HK-2 (cell line): ENCODE results near the gene TULP4.
"Not testable (repeated sequence)": the region's sequence is repeated elsewhere in the genome, so short reads cannot be mapped to it uniquely, and the experiment has no call there.

Experiments
- DNase-seq: peaks from one replicate; pipeline ENCODE4 v3.0.0-alpha.2; 2018; ENCODE audit not compliant: unreplicated experiment

The TULP4 gene

DNA sequence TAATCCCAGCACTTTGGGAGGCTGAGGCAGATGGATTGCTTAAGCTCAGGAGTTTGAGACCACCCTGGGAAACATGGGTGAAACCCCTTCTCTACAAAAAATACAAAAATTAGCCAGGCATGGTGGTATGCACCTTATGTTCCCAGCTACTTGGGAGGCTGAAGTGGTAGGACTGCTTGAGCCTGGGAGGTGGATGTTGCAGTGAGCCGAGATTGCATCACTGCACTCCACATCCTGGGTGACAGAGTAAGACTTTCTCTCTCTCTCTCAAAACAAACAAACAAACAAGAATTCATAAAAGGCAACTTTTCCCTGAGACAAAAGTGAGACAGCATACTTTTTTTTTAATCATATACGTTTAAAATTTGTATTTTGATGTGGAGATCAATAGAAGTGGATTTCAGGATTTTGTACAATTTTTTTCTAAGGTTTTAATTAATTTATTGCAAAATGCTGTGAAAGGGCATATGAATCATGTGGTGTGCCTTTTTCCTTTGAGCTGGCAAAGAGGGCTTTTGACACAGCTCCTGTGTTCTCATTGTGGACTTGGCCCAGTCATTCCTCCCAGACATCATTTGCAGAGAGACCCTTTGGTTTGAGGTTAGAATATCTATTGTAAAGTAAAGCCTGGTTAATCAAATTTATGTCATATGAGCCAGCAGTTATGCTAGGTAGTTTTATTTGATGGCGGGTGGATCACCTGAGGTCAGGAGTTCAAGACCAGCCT is 77.1 kb downstream of the TULP4 start:
- DNase-seq = no peak

DNA sequence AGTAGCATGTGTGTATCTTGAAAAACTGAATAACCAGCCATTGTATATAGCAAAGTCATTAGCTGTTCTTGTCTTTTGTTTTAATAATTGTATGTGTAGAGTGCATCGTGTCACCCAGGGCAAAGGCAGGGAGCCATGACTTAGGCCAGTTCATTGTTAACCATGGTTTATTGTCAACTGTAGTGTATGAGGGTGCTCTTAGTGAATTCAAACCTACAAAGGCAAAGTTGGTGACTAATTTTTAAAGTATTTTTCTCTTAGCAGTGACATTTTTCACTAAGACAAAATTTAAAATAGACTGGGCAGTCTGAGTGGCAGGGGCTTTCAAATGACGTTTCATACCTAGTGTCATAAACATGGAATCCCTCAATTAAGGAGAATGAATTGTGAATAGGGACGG is 79.0 kb downstream of the TULP4 start:
- DNase-seq = no peak

DNA sequence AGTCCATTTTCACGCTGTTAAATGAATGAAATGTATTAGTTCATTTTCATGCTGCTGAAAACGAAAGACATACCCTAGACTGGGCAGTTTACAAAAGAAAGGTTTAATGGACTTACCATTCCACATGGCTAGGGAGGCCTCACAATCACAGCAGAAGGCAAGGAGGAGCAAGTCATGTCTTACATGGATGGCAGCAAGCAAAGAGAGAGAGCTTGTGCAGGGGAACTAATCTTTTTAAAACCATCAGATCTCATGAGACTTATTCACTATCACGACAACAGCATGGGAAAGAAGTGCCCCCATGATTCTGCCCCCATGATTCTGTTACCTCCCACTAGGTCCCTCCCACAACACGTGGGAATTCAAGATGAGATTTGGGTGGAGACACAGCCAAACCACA is 79.7 kb downstream of the TULP4 start:
- DNase-seq = not testable (repeated sequence)

DNA sequence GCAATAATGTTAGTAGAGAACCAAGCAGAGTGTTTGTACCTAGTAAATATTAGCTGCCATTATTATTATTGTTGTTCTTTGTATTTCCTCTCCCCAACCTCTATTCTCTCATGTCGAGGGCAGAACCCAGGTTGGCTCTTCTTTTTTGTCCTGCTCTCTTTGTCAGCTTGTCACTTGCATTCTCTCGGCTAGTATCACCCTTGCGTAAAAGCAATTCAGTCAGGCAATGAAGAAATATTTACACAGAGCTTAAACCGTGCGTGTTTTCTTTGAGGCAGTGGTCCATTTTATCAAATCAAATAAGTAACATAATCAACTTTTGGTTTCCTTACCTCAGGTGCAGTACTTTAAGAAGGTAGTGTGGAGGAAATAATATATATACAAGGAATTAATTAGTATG is 83.9 kb downstream of the TULP4 start:
- DNase-seq = no peak

DNA sequence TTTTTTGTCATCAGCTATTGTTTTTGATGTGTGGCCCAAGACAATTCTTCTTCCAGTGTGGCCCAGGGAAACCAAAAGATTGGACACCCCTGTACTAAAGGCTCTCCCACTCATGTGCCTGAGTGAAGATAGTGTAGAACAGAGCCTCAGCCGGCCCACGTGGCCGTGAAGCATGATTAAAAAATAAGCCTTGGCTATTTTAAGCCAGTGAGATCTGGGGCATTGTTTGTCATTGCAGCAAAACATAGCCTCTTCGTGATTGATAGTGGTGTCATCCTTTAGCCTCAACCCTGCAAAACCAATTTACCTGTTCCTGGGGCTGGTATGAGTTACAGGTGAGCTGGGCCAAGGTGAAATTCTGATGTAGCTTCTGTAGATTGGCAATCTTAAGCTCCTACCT is 85.3 kb downstream of the TULP4 start:
- DNase-seq = no peak

DNA sequence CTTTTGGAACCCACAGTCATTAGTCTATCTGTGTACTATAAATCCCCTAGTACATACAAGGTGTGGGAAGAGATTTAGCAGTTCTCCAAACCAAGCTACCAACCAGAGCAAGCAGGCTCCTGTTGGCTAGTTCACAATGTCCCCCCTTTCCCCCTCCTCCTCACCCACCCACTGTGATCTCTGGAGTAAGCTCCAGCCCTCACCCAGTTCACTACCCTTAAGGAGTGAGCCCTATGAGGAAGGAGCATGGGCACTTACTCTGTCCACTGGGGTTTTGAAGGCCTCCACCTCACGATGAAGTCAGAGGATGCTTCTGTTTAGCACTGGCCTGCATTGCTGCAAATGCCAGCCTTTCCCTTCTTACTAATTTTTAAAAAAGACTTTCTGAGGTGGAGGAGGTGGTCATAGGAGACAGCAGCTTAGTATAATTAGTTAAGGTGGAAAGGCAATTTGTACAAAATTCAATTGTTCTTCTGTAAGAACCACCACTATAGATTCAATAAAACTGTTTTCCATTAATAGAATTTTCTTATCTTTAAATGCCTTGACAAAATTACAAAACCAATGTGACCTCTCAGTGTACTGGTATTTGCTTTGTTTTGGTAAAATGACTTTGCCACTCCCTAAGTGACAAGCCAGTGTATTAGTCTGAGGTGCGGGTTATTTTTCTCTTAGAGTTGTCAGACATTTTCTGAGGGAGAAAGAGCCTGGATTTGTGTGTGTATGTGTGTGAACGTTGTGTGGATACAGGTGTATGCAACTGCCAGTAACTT is 86.2 kb downstream of the TULP4 start:
- DNase-seq = no peak

DNA sequence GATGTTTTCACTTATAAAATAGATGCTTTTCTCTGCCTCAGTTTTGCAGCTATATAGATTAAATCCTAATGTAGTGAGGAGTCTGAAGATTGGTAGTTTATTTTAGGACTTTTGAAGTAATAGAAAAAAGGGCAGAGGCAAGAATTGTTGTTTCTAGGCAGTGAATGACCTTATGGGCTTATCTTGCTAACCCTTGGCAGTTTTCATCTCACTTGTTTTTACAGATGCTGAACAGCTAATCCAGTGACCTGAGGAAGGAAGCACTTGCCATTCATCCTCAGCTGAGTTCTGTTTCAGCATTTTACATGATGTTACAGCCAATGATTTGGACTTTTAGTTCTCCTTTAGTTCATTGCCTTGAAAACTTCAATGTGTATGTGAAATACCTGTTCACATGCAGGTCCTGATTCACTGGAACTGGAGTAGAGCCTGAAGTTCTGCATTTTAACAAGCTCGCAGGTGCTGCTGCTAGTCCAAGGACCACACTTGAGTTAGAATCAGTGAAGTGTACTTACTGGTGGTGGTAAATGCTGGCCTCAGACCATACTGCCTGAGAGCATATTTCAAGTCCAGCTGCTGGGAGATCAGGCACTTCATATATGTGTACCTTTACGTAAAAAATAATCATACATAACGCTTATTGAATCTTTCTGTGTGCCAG is 86.9 kb downstream of the TULP4 start:
- DNase-seq = no peak

DNA sequence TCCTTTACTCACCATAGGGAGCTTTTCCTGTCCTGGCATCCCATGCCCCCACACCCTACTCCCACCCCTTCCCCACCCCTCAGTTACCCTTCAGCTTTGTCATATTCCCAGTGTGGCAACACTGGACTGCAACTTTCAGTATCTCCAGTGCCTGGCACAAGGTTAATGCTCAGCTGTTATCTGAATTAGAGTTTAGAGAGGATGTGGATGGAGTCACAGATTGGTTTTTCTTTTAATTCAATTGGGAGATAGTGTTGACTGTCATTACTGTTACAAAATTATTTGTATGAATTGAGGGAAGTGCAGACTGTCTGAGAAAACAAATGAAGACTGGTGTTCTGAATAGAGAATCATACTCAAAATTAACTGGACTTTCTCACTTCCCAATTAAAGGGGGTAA is 89.9 kb downstream of the TULP4 start:
- no peak for DNase-seq

DNA sequence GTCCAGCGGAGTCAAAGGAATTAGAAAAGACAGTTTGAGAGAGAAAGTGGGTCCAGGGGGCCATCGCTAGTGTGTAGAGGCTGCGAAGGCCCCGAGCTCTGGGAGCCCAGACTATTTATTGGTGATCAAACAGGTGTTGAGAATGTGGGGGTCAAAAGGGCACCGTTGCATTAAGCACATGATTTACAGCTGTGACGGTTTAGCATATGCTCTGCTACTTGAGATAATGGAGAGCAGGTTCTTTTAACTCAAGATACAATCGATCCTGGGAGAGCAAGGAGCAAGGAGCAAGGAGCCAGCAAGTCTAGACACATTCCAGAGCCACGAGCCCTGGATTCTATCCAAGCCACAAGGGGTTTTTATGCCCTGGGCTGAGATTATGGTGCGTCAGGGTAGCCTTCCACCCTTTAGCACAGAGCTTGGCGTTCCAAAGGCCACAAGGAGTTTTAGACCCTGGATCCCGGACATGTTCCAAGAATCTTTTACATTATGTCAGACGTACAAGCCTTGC is 93.1 kb downstream of the TULP4 start:
- DNase-seq = peak; percentile 58

DNA sequence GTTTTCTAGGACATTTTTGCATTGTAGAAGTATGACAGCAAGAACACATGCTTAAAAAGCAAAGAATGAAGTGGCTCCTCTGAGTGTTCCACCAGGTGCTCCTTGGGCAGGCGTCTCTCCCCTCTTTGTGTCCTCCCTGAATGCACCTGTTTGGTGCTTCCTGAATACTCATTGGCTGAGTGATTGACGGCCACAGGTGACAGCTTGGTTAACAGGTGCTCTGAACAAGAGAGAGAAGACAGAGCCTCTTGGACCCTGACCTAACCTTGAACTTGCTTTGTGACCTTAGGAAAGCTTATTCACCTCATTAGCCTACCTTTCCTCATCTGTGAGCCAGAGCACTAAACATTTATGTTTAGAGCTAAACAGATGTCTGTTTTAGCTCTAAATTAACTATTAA is 93.7 kb downstream of the TULP4 start:
- no peak for DNase-seq

DNA sequence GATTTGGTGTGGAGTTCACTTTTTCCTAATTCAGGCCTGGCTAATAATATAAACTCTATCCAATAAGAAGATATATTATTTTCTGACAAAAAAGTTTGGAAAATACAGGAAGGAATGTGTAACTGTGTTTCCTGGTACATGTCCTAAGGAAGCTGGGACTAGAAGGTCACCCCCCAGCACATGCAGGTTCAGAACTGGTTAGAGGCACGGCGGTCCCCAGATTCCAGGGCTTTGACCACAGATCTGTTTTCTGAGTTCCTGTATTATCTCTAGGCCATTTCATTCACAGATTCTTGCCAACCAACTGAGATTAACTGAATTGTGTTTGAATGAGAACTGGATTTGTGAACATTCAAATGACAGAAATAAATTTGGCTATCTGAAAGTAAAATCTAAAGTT is 94.5 kb downstream of the TULP4 start:
- no peak for DNase-seq

DNA sequence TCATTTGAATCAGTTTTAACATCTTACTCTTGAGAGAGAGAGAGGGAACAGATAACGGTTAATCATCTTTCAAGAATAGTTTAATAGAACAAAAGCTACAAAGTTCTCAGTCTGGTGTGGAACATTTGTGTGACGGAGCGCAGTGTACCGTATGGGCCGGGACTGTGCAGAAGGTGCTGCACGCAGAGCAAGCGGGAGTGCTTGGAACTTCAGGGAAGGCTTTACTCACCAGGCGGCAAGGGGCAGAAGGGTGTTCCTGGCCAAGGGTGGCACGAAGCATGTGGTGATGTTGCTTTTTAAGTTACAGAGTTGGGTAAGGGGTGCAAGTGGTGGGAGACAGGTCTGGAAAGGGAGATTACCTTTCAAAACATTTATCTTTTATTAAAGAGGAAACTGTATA is 95.7 kb downstream of the TULP4 start:
- DNase-seq = no peak

DNA sequence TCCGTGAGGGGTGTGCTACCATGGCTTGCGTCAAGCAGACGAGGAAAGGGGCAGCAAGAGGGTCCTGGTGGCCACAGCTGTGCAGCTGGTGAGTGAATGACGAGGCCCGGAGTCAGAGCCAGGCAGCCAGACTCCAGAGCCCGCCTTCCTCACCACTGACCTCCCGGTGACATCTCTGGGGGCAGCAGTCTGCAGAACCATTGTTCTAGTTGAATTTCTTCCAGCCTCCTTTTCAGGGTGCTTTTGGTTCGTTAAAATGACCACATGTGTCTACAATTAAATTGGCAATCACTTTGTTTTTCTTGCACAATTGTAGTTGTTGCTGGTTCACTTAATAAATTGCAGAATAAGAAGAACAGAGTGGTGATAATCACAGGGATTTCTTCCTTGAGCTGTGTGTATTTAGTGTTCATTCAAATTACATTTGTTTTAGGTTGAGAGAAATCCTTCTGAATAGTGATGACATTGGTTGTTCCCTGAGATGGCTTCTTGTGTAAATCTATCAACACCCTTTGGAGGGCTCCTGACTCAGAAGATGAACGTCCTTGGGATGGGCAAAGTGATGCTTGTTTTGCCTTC is 96.4 kb downstream of the TULP4 start:
- DNase-seq = no peak

DNA sequence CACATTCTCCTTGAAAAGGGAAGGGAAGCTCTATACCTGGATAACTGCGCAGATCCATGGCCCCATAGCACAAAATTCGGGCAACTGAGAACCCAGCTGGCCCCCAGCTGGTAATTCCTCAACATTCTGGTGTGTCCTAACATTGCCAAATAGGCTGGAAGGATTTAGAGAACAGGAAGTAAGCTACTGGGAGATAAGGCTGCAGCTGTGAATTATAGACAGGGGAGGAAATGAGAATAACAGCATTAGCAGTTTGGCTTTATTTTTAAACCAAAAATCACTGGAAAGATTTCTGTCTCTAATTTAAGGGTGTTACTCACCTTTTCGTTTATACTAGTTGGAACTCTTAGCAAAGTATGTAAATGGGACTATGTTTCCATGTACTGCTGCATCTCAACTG is 97.2 kb downstream of the TULP4 start:
- DNase-seq = no peak

DNA sequence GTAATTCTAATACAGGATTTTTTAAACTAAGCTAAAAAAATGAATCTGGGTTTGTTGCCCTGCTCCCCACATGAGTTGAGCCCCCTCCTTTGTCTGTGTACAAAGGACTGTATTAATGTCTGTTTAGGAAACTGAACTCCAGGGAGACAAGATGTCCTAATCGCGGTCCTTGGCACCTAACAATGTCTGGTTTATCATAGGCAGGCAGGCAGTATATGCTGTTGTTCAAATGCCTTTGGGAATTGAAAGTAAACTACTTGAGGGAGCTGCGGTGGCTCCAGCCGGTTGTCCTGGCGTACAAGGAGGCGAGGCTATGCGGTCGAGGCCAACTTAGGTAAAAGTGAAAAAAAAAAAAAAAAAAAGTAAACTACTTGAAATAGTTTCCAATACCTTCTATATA is 98.5 kb downstream of the TULP4 start:
- DNase-seq = no peak

DNA sequence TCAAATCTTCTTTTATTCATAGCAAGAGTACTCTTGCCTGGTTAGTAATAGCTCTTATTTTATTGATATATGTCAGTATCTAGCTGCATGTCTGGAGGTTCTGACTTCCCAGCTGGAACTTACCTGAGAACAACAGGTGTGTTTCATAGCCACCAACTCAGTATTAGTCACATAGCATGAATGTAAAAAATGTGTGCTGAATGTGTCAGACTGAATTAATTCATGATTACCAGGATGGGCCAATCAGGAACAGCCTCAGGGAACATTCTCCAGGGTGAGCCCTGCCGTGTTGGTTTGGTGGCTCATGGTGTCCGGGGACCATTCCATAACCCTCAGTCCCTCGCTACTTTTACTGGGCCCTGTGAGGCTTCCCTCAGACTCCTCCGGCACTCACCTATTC is 99.7 kb downstream of the TULP4 start:
- DNase-seq = peak; percentile 20

DNA sequence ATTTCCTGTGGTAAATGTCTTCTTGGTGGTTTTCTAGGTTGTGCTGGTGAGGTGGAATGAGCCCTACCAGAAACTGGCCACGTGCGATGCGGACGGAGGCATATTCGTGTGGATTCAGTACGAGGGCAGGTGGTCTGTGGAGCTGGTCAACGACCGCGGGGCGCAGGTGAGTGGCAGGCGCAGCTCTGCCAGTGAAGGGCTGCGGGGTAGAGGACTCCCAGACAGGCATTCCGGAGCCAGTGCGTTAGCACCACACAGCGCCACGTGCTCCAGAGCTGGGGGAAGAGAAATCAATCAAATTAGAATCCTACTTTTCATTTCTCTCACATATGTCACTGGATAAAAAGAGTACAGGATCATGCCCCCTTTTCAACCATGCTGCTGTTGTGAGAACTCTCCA is 100.8 kb downstream of the TULP4 start:
- DNase-seq = no peak

DNA sequence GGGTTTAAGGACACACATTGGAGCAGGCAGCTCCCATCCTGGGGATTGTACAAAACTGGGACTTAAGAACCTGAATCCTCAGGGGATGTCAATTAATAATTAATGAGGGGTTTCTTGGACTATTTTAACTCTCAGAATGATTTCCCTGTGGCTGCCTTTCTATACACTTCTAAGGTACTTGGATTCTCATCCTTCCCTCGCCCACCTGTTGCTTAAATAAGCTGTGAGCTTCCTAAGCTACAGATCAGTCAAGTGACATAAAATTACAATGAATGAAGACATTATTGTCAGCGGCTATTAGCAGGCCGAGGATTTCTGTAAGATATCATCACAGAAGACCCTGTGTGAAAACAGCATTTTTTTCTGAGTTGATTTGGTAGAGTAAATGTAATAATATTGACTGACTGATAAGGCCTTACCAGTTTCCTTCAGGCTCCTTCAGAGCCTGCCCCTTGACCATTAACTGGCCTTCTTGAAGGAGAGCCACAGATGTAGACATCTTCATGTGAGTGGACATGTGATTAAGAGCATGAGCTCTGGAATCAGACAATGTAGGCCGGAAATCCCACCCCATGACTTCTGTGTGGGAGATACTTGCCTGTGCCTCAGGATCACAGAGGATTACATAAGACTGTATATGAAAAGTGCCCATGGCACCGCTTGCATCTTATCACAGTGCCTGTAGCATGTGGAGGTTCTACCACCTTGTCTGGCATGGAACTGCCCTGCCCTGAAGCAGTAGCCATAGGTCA is 101.7 kb downstream of the TULP4 start:
- DNase-seq = no peak

DNA sequence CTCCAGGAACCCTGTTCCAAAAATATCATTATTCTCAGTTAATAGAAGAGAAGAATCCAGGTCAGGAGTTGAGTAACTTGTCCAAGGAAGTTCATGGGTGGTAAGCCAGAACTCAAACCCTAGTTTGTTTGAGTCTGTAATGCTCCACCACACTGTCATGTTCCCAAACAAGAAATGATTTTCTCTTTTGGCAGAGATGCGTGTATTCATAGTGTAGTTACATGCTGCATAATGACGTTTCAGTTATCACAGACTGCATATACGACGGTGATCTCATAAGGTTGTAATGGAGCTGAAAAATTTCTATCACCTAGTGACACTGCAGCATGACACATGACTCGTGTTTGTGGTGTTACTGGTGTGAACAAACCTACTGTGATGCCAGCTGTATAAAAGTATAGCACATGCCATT is 102.6 kb downstream of the TULP4 start:
- DNase-seq = no peak

DNA sequence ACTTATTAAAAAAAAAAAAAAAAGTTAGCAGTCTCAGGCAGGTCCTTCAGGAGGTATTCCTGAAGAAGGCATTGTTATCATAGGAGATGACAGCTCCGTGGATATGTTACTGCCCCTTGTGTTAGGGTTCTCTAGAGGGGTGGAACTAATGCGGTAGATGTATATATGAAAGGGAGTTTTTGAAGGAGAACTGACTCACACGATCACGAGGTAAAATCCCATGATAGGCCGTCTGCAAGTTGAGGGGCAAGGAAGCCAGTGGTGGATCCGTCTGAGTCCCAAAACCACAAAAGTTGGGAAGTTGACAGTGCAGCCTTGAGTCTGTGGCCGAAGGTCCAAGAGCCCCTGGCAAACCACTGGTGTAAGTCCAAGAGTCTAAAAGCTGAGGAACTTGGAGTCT is 103.4 kb downstream of the TULP4 start:
- DNase-seq = no peak

DNA sequence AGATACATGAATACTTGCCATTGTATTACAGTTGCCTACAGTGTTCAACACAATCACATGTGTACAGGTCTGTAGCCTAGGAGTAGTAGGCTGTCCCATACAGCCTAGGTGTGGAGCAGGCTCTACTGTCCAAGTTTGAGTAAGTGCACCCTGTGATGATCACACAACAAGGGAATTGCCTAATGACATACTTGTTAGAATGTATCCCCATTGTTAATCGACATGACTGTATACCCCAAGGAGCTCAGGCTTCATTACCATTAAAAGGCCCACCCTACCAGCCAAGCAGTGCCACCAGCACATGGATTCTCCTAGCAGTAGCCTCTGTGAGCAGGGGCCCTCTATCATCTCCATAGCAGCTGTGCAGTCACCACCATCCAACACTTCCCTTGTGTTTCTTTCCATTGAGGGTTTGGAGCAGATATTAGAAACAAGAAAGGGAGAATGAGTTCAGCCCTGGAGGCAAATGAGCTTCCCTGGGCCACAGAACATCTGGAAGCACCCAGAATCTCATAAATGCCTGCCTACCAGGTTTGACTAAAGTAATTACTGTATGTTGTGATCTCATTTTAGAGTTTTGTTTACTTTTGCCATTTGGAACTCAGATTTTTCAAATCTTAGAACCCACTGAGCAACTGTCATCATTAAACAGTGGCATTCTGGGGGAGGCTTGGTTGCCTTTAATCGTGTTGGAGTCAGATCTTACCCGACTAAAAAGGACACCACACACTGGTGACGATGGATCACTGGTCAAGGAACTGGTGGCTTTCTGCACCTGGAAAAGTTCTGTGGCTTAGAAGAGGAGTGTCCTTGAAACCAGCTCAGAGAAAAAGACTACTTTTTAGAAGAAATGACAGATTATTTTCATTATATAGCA is 104.9 kb downstream of the TULP4 start:
- no peak for DNase-seq
